ENCODE measurements around the gene KDM1B. TPM values are rescaled to one million over a fixed set of nuclear protein-coding genes. Genes with fewer than 3 reads are reported as not detected.

Gene KDM1B
- total RNA-seq, 1 donor from 2014 or later = 16.9 TPM

GRCh38 chr6:18182568-18182967 is 27.3 kb downstream of the KDM1B start:
- no peak overlapping the region for H3K27ac Mint-ChIP-seq
- no peaks in the 10 kb centered on the region for H3K9me3 ChIP-seq (ENCODE audit: low read depth)

GRCh38 chr6:18183766-18184165 is 28.5 kb downstream of the KDM1B start:
- Mint-ChIP-seq H3K4me3 (no peak overlapping the region), H3K4me1 (peaks cover 31% of the 10 kb centered on the region), H3K9me3 (no peaks in the 10 kb centered on the region), H3K27ac (no peak overlapping the region), H3K36me3 (peaks cover 10% of the 10 kb centered on the region), H3K27me3 (ENCODE audit: insufficient read depth, low read depth) (no peaks in the 10 kb centered on the region)
- Histone ChIP-seq H3K4me1 (peaks cover 19% of the 10 kb centered on the region), H3K27ac (no peak overlapping the region), H3K79me2 (ENCODE audit: low read depth) (no peaks in the 10 kb centered on the region), H4K20me1 (ENCODE audit: low read depth) (no peaks in the 10 kb centered on the region), H3K4me3 (no peak overlapping the region), H3K27me3 (no peaks in the 10 kb centered on the region), H2AFZ (replicated peaks) (no peak overlapping the region), H3K9me3 (ENCODE audit: low read depth) (no peaks in the 10 kb centered on the region), H3K36me3 (no peaks in the 10 kb centered on the region), H3F3A (ENCODE audit: low read depth) (peaks cover 18% of the 10 kb centered on the region), H3K9ac (no peak overlapping the region), H3K4me2 (no peak overlapping the region)
- no peak for DNase-seq (ENCODE audit: low spot score)
- no peak for TF ChIP-seq EZH2 (IDR thresholded peaks at IDR 0.05)
- TF ChIP-seq CTCF (IDR thresholded peaks at IDR 0.05) = no peak
- no peak for TF ChIP-seq EZH2phosphoT487 (IDR thresholded peaks at IDR 0.05)

More at GRCh38 chr6:18182568-18182967, 27.3 kb downstream of the KDM1B start:
- Histone ChIP-seq H4K20me1 (ENCODE audit: low read depth) (no peaks in the 10 kb centered on the region), H3K27ac (no peak overlapping the region), H3F3A (ENCODE audit: low read depth) (peaks cover 18% of the 10 kb centered on the region), H3K36me3 (no peaks in the 10 kb centered on the region), H3K27me3 (no peaks in the 10 kb centered on the region), H3K4me1 (peaks cover 19% of the 10 kb centered on the region), H3K79me2 (ENCODE audit: low read depth) (no peaks in the 10 kb centered on the region), H3K4me2 (no peak overlapping the region), H3K4me3 (no peak overlapping the region), H3K9ac (no peak overlapping the region), H2AFZ (replicated peaks) (no peak overlapping the region)
- no peak for DNase-seq (ENCODE audit: low spot score)
- Mint-ChIP-seq H3K4me1 (peaks cover 28% of the 10 kb centered on the region), H3K36me3 (peaks cover 12% of the 10 kb centered on the region), H3K9me3 (no peaks in the 10 kb centered on the region), H3K27me3 (ENCODE audit: insufficient read depth, low read depth) (no peaks in the 10 kb centered on the region), H3K4me3 (no peak overlapping the region)
- no peak for TF ChIP-seq EZH2 (IDR thresholded peaks at IDR 0.05)
- no peak for TF ChIP-seq EZH2phosphoT487 (IDR thresholded peaks at IDR 0.05)
- TF ChIP-seq CTCF (IDR thresholded peaks at IDR 0.05) = no peak

GRCh38 chr6:18185624-18186023 is 30.4 kb downstream of the KDM1B start:
- TF ChIP-seq CTCF (IDR thresholded peaks at IDR 0.05) (no peak), EZH2phosphoT487 (IDR thresholded peaks at IDR 0.05) (no peak), EZH2 (IDR thresholded peaks at IDR 0.05) (no peak)
- Histone ChIP-seq H3K9me3 (ENCODE audit: low read depth) (no peaks in the 10 kb centered on the region), H3K4me2 (peak overlapping the region; percentile 38), H2AFZ (replicated peaks) (no peak overlapping the region), H3K27me3 (no peaks in the 10 kb centered on the region), H4K20me1 (ENCODE audit: low read depth) (no peaks in the 10 kb centered on the region), H3K79me2 (ENCODE audit: low read depth) (no peaks in the 10 kb centered on the region), H3K9ac (no peak overlapping the region), H3K27ac (peak overlapping the region; percentile 43), H3K36me3 (no peaks in the 10 kb centered on the region), H3K4me1 (peaks cover 19% of the 10 kb centered on the region), H3F3A (ENCODE audit: low read depth) (peaks cover 18% of the 10 kb centered on the region), H3K4me3 (no peak overlapping the region)
- no peaks in the 10 kb centered on the region for H3K27me3 Mint-ChIP-seq (ENCODE audit: insufficient read depth, low read depth)
- peaks cover 6% of the 10 kb centered on the region for H3K36me3 Mint-ChIP-seq
- no peak overlapping the region for H3K4me3 Mint-ChIP-seq
- peaks cover 31% of the 10 kb centered on the region for H3K4me1 Mint-ChIP-seq
- peak overlapping the region; percentile 88 for H3K27ac Mint-ChIP-seq
- no peak for DNase-seq (ENCODE audit: low spot score)
- H3K9me3 Mint-ChIP-seq = no peaks in the 10 kb centered on the region

Measured in neural progenitor cell (in vitro differentiated cells).